H7 (cell line): ENCODE results near the gene SHMT1. TPM values are rescaled to one million over a fixed set of nuclear protein-coding genes. Genes with fewer than 3 reads are reported as not detected.
A peak's percentile ranks its signal among the peaks of the same experiment; 100 is the strongest.
"Not testable (repeated sequence)": the region's sequence is repeated elsewhere in the genome, so short reads cannot be mapped to it uniquely, and the experiment has no call there.

Experiments
- DNase-seq: peaks from one replicate; pipeline ENCODE4 v3.0.0; 2012
- H3K27me3 ChIP-seq: 2 replicates; pipeline ENCODE4 v1.6.0; 2011; ENCODE audit warnings: mild to moderate bottlenecking, low read length; ENCODE audit not compliant: control insufficient read depth, insufficient read depth
- H3K36me3 ChIP-seq: replicated peaks from 2 replicates; pipeline ENCODE4 v1.5.1; 2011; ENCODE audit warnings: low read length; ENCODE audit not compliant: control insufficient read depth, insufficient read depth
- H3K4me3 ChIP-seq: 2 replicates; pipeline ENCODE4 v1.5.1; 2011; ENCODE audit warnings: low read depth, mild to moderate bottlenecking, control low read depth, low read length, moderate library complexity; ENCODE audit not compliant: insufficient read depth
- total RNA-seq: library from RNA; depleted of rRNA; stranded (reverse); fragments of >200 nt; shearing (Covaris generic); gene quantifications from 2 replicates; pipeline ENCODE4 v1.2.3, GENCODE V29; 2014

SHMT1 gene
- total RNA-seq, 1 experiment from 2014 or later = 85.7 TPM

- H3K36me3 ChIP-seq = peaks cover 1% of the 10 kb centered on the region; the same call in 1 of the 2 replicates
- H3K4me3 ChIP-seq = peak overlapping the region; percentile 90
- DNase-seq = peak; percentile 74
- no peaks in the 10 kb centered on the region for H3K27me3 ChIP-seq
Measured at GRCh38 chr17:18362698-18363100, 651 bp downstream of the SHMT1 start.

- H3K4me3 ChIP-seq = peak overlapping the region; percentile 90
- no peaks in the 10 kb centered on the region for H3K27me3 ChIP-seq
- DNase-seq = no peak
- peaks cover 1% of the 10 kb centered on the region; the same call in 1 of the 2 replicates for H3K36me3 ChIP-seq
Measured at GRCh38 chr17:18361837-18362697, 1.3 kb downstream of the SHMT1 start.

- no peak for DNase-seq
- Histone ChIP-seq H3K36me3 (peaks cover 1% of the 10 kb centered on the region; the same call in 1 of the 2 replicates), H3K27me3 (no peaks in the 10 kb centered on the region), H3K4me3 (no peak overlapping the region)
Measured at GRCh38 chr17:18360518-18360917, 2.8 kb downstream of the SHMT1 start.

GRCh38 chr17:18356624-18357023, 6.7 kb downstream of the SHMT1 start:
- H3K4me3 ChIP-seq = no peak overlapping the region
- DNase-seq = no peak
- H3K36me3 ChIP-seq = peaks cover 11% of the 10 kb centered on the region
- H3K27me3 ChIP-seq = no peaks in the 10 kb centered on the region

- DNase-seq = no peak
- H3K4me3 ChIP-seq = no peak overlapping the region
- peaks cover 13% of the 10 kb centered on the region for H3K36me3 ChIP-seq
- H3K27me3 ChIP-seq = no peaks in the 10 kb centered on the region
Measured at GRCh38 chr17:18353541-18353940, 9.8 kb downstream of the SHMT1 start.

GRCh38 chr17:18344021-18344420, 19.3 kb downstream of the SHMT1 start:
- Histone ChIP-seq H3K36me3 (peaks cover 40% of the 10 kb centered on the region), H3K27me3 (no peaks in the 10 kb centered on the region), H3K4me3 (no peak overlapping the region)
- no peak for DNase-seq

GRCh38 chr17:18339933-18340332, 23.4 kb downstream of the SHMT1 start:
- H3K4me3 ChIP-seq = no peak overlapping the region
- H3K36me3 ChIP-seq = peaks cover 31% of the 10 kb centered on the region
- no peaks in the 10 kb centered on the region for H3K27me3 ChIP-seq
- no peak for DNase-seq

- H3K36me3 ChIP-seq = peaks cover 34% of the 10 kb centered on the region
- DNase-seq, H3K4me3 ChIP-seq, H3K27me3 ChIP-seq: not testable (repeated sequence)
Measured at GRCh38 chr17:18338158-18338557, 25.2 kb downstream of the SHMT1 start.

- no peaks in the 10 kb centered on the region for H3K27me3 ChIP-seq
- peaks cover 32% of the 10 kb centered on the region for H3K36me3 ChIP-seq
- H3K4me3 ChIP-seq = no peak overlapping the region
- DNase-seq = no peak
Measured at GRCh38 chr17:18332909-18333489, 30.4 kb downstream of the SHMT1 start.

- no peak overlapping the region for H3K4me3 ChIP-seq
- no peaks in the 10 kb centered on the region for H3K27me3 ChIP-seq
- H3K36me3 ChIP-seq = peaks cover 28% of the 10 kb centered on the region
- no peak for DNase-seq
Measured at GRCh38 chr17:18331879-18332278, 31.5 kb downstream of the SHMT1 start.

GRCh38 chr17:18328643-18329204, 34.6 kb downstream of the SHMT1 start:
- no peaks in the 10 kb centered on the region for H3K27me3 ChIP-seq
- no peak overlapping the region for H3K4me3 ChIP-seq
- peak; percentile 47 for DNase-seq
- peaks cover 22% of the 10 kb centered on the region for H3K36me3 ChIP-seq

GRCh38 chr17:18327556-18327955, 35.8 kb downstream of the SHMT1 start:
- Histone ChIP-seq H3K4me3 (no peak overlapping the region), H3K36me3 (peaks cover 22% of the 10 kb centered on the region), H3K27me3 (no peaks in the 10 kb centered on the region)
- no peak for DNase-seq

- no peak overlapping the region for H3K4me3 ChIP-seq
- H3K36me3 ChIP-seq = peaks cover 18% of the 10 kb centered on the region
- DNase-seq = peak; percentile 54
Measured at GRCh38 chr17:18327093-18327492, 36.3 kb downstream of the SHMT1 start.

GRCh38 chr17:18326572-18326971, 36.8 kb downstream of the SHMT1 start:
- peak; percentile 29 for DNase-seq
- Histone ChIP-seq H3K27me3 (no peaks in the 10 kb centered on the region), H3K4me3 (no peak overlapping the region), H3K36me3 (peaks cover 18% of the 10 kb centered on the region)

More at GRCh38 chr17:18327093-18327492, 36.3 kb downstream of the SHMT1 start:
- no peaks in the 10 kb centered on the region for H3K27me3 ChIP-seq

GRCh38 chr17:18326039-18326438, 37.3 kb downstream of the SHMT1 start:
- H3K27me3 ChIP-seq = no peaks in the 10 kb centered on the region
- no peak overlapping the region for H3K4me3 ChIP-seq
- H3K36me3 ChIP-seq = peaks cover 15% of the 10 kb centered on the region
- no peak for DNase-seq
